Upper lobe of left lung (tissue), 4 donors: ENCODE measurements around the gene FOXF2.

Experiments used
- CTCF ChIP-seq, 6 experiments: fragments of 450-650 bp in 4 of 6; fragments of 200-600 bp in 2 of 6; sonication (generic) in 2 of 6; IDR thresholded peaks; one replicate each; pipeline ENCODE4 v1.5.1; 2016 to 2019; ENCODE audit warnings: antibody characterized with exemption in 6 of 6
- EP300 ChIP-seq, 4 donors: sonication (generic); formaldehyde crosslinking; IDR thresholded peaks; one replicate each; pipeline ENCODE4 v1.5.1; 2017; ENCODE audit warnings: antibody characterized with exemption in 4 of 4, control low read depth in 2 of 4
- POLR2A ChIP-seq, 4 donors: fragments of 450-650 bp; IDR thresholded peaks; one replicate each; pipeline ENCODE4 v1.5.1; 2016 to 2017; ENCODE audit warnings: antibody characterized with exemption in 4 of 4, mild to moderate bottlenecking in 2 of 4
- POLR2AphosphoS5 ChIP-seq, 2 donors: sonication (generic); formaldehyde crosslinking; IDR thresholded peaks; one replicate each; pipeline ENCODE4 v1.5.1; 2017; ENCODE audit warnings: antibody characterized with exemption in 2 of 2

- TF ChIP-seq POLR2A (IDR thresholded peaks at IDR 0.05), result no peak
- TF ChIP-seq CTCF (IDR thresholded peaks at IDR 0.05), result no peak
- TF ChIP-seq EP300 (IDR thresholded peaks at IDR 0.05), result no peak
- no peak for TF ChIP-seq POLR2AphosphoS5 (IDR thresholded peaks at IDR 0.05)
Observed at GRCh38 chr6:1387538-1387875, 1.9 kb upstream of the FOXF2 start.
